Cerebellar nuclear complex (tissue), 1 donor: ENCODE measurements around the gene GJA1.

Source experiments
- DNase-seq, 2 experiments: peaks; one replicate each; lab custom pipeline; 2025; lab: John Stamatoyannopoulos, UW

GJA1 gene

GRCh38 chr6:121482751-121483150, 47.3 kb downstream of the GJA1 start:
- DNase-seq: no peak

- no peak for DNase-seq
Observed at GRCh38 chr6:121485359-121485811, 49.9 kb downstream of the GJA1 start.

- no peak for DNase-seq
Observed at GRCh38 chr6:121491576-121491975, 56.1 kb downstream of the GJA1 start.

- no peak for DNase-seq
Observed at GRCh38 chr6:121492536-121492935, 57.1 kb downstream of the GJA1 start.

- no peak for DNase-seq
Observed at GRCh38 chr6:121497970-121498375, 62.5 kb downstream of the GJA1 start.

- no peak for DNase-seq
Observed at GRCh38 chr6:121498481-121499276, 63.2 kb downstream of the GJA1 start.
